GM12891 (cell line): Measurements from ENCODE around the gene TMPRSS13.

ENCODE experiments used
- POLR2A ChIP-seq: IDR thresholded peaks from 2 replicates; pipeline ENCODE4 v1.6.1; 2011; ENCODE audit warnings: low read depth, low read length, control low read depth
- POLR2AphosphoS5 ChIP-seq: IDR thresholded peaks from 2 replicates; pipeline ENCODE4 v1.6.1; 2011; ENCODE audit warnings: low read depth, low read length, control low read depth

DNA sequence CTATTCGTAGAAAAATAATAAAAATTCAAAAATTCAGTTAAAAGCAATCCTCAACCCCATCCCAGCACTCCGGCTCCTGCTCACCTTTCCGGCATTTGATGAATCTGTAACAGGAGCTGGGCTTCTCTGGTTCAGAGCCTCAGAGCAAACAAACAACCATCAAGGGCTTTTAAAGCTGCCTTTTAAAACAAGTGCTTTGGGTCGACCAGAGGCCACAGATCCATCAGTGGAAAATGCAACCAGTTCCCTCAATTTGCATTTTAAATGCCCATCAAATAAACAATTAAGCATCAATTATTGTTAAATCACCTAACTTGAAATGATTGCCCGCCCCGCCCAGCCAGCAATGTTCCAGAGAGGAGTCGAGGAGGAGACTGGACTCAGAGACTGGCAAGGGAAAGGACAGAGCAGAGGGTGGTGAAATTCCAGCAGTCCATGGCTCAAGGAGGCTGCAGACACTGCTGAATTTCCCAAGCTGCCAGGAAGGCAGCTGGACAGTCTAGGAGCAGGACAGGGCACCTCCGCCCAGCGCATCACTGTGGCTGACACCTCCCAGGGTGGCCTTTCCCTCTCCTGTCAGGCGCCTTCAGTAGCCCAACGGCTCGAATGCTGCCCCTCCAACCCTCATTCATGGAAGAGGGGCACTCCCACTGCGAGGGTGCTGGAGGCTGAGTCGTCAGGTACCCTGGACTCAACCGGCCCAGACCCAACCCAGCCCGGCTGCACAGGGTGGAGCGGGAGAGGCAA, 60.2 kb downstream of the TMPRSS13 start:
- TF ChIP-seq POLR2A = no peak
- TF ChIP-seq POLR2AphosphoS5 = no peak
